Stimulated activated CD4-positive, alpha-beta T cell treated with anti-CD3 and anti-CD28 coated beads, Interleukin-2, amount 100 ng/mL, for 24 hours (primary cell): Measurements from ENCODE around the gene CFAP300.
A peak's percentile ranks its signal among the peaks of the same experiment; 100 is the strongest.

Experiments
- DNase-seq, 2 donors: peaks; one replicate each; pipeline ENCODE4 v3.0.0-alpha.2; 2020

The CFAP300 gene

GRCh38 chr11:102047305-102047924 lies at the start of gene CFAP300:
TSS of gene CFAP300 (plus strand) at chr11:102047437. CDS start at chr11:102047471, 34 bp downstream.
- DNase-seq = peak; percentile 46 to 76

- no peak for DNase-seq
Observed at GRCh38 chr11:102001657-102002338, 45.4 kb upstream of the CFAP300 start.

GRCh38 chr11:102004220-102004619 lies 43.0 kb upstream of the CFAP300 start:
- no peak for DNase-seq

- DNase-seq = no peak
Observed at GRCh38 chr11:102005306-102005705, 41.9 kb upstream of the CFAP300 start.

GRCh38 chr11:102006835-102007566 lies 40.2 kb upstream of the CFAP300 start:
- no peak for DNase-seq

- no peak for DNase-seq
Observed at GRCh38 chr11:102007567-102008437, 39.4 kb upstream of the CFAP300 start.

- no peak for DNase-seq
Observed at GRCh38 chr11:102010776-102011494, 36.3 kb upstream of the CFAP300 start.

- DNase-seq = no peak
Observed at GRCh38 chr11:102012946-102013345, 34.3 kb upstream of the CFAP300 start.

- no peak for DNase-seq
Observed at GRCh38 chr11:102014756-102015155, 32.5 kb upstream of the CFAP300 start.

- DNase-seq = no peak
Observed at GRCh38 chr11:102017026-102017425, 30.2 kb upstream of the CFAP300 start.

- DNase-seq = no peak
Observed at GRCh38 chr11:102026217-102026616, 21.0 kb upstream of the CFAP300 start.

GRCh38 chr11:102026959-102027358 lies 20.3 kb upstream of the CFAP300 start:
- no peak for DNase-seq

- no peak for DNase-seq
Observed at GRCh38 chr11:102036757-102037156, 10.5 kb upstream of the CFAP300 start.

- DNase-seq = no peak
Observed at GRCh38 chr11:102046841-102047240, 396 bp upstream of the CFAP300 start.

GRCh38 chr11:102050927-102051575 lies 3.8 kb downstream of the CFAP300 start:
- no peak for DNase-seq

- no peak for DNase-seq
Observed at GRCh38 chr11:102061276-102061675, 14.0 kb downstream of the CFAP300 start.

GRCh38 chr11:102062106-102062505 lies 14.9 kb downstream of the CFAP300 start:
- no peak for DNase-seq

- no peak for DNase-seq
Observed at GRCh38 chr11:102064316-102064715, 17.1 kb downstream of the CFAP300 start.

GRCh38 chr11:102070766-102071165 lies 23.5 kb downstream of the CFAP300 start:
- DNase-seq = no peak

- no peak for DNase-seq
Observed at GRCh38 chr11:102071497-102072472, 24.5 kb downstream of the CFAP300 start.
